Mesodermal cell (in vitro differentiated cells): Measurements from ENCODE around the gene TMEM132C.

Experiments
- H3K27ac ChIP-seq: 2 replicates; pipeline ENCODE4 v1.7.0; 2013; ENCODE audit warnings: mild to moderate bottlenecking, low read depth, low read length, moderate library complexity; ENCODE audit not compliant: severe bottlenecking
- H3K36me3 ChIP-seq: 2 replicates; pipeline ENCODE4 v1.7.1; 2013; ENCODE audit warnings: mild to moderate bottlenecking, low read length, moderate library complexity; ENCODE audit not compliant: control insufficient read depth, insufficient read depth
- H3K4me1 ChIP-seq: one replicate; pipeline ENCODE4 v1.7.1; 2013; ENCODE audit warnings: mild to moderate bottlenecking, low read length; ENCODE audit not compliant: insufficient read depth, control insufficient read depth, poor library complexity, severe bottlenecking
- H3K4me3 ChIP-seq: 2 replicates; pipeline ENCODE4 v1.7.0; 2013; ENCODE audit warnings: low read length, control low read depth, mild to moderate bottlenecking; ENCODE audit not compliant: insufficient read depth, poor library complexity, severe bottlenecking; ENCODE audit errors: extremely low read depth
- H3K9me3 ChIP-seq: 2 replicates; pipeline ENCODE4 v1.7.1; 2013; ENCODE audit warnings: mild to moderate bottlenecking, low read length, moderate library complexity; ENCODE audit not compliant: control insufficient read depth
- WGBS, 2 experiments: methylation state at CpG; one replicate each; pipeline ENCODE4 v1.1.5; 2013; ENCODE audit warnings: missing lambda C conversion rate in 2 of 2; ENCODE audit not compliant: insufficient coverage in 2 of 2; 5-methylcytosine and 5-hydroxymethylcytosine counted together

Gene TMEM132C

GRCh38 chr12:128318341-128318740, 51.4 kb downstream of the TMEM132C start:
- Histone ChIP-seq H3K27ac (no peak overlapping the region), H3K4me1 (peaks cover 17% of the 10 kb centered on the region), H3K9me3 (no peaks in the 10 kb centered on the region), H3K36me3 (no peaks in the 10 kb centered on the region), H3K4me3 (no peak overlapping the region)
- 100% methylated on average over 3 of the region's 5 CpGs; no CpG with 5 or more reads in 1 of the 2 experiments for WGBS, 2 experiments

DNA sequence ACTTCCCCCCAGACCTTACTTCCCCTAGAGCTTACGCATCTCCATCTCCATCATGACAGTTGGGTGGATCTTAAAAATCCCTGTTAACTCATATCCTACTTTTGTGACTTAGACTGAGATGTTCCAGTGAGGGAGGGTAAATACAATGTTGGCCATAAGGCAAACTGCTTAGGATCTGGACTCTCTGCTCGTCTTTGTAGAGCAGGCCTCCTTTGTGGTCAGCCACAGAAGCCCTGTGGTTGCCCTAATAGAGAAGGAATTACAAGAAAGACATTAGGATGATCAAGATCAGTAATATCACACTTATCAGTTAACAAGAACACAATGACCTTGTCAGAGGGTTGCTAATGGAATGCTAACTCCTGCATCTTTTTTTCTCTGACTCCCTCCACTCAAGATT, 52.0 kb downstream of the TMEM132C start:
- Histone ChIP-seq H3K9me3 (no peaks in the 10 kb centered on the region), H3K36me3 (no peaks in the 10 kb centered on the region), H3K4me3 (no peak overlapping the region), H3K4me1 (peaks cover 11% of the 10 kb centered on the region), H3K27ac (no peak overlapping the region)
- WGBS, 2 experiments: no CpG with 5 or more reads among the region's 2 CpGs

DNA sequence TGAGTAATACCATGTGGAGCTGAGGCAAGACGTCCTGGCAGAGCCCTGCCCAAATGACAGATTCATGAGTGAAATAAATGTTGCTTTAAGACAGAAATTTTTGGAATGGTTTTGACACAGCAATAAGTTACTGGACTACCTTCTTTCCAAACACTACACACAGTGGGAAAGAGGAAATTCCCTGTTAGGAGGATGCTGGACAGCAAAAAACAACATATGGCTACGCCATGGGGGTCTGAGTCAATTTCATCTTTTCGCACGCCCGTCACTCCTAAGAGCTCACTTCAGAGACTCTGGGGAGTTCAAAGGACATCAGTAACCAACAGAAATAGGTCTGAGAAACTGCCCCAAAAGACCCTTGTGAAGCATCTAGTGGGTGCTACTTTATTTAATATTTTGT, 55.4 kb downstream of the TMEM132C start:
- Histone ChIP-seq H3K4me3 (no peak overlapping the region), H3K27ac (no peak overlapping the region), H3K4me1 (no peaks in the 10 kb centered on the region), H3K36me3 (no peaks in the 10 kb centered on the region), H3K9me3 (no peaks in the 10 kb centered on the region)
- 96 to 100% methylated on average over 1 to 4 of the region's 5 CpGs for WGBS, 2 experiments

DNA sequence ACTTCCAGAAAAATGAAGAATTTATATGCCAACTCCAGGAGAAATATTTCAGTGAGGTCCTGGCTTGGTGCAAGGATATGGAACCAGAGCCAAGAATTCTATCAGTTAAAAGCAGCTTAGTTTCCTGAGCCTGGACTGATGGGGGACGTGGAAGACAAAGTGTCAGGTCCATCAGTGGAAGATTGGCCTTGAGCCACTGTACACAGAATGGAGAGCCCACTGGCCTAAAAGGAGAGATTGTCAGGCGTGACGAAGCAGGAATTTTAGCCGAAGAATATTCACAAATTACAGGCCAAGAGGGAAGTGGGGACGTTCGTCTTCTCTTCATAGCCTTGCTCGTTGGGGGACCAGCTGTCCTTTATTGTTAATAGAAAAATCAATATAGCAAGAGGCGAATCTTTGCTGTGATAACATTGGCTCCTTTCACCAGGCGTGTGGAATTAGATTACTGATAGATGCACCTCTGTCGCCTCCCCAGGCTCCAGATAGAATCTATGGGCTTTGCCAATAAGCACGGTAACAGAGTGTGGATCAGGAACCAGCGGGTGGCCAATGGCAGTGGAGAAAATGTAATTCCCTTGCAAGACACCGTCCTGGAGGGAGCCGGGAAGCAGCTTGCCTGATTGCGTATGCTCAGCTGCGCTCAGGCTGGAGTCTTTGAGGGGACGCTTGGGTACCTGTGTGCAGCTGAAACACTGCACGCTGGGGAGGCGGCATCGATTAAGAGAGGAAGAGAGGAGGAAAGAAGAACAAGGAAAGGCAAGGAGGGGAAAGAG, 56.4 kb downstream of the TMEM132C start:
- Histone ChIP-seq H3K4me1 (no peaks in the 10 kb centered on the region), H3K27ac (no peak overlapping the region)
- 73 to 75% methylated on average over 16 to 20 of the region's 20 CpGs for WGBS, 2 experiments

GRCh38 chr12:128325646-128326045, 58.7 kb downstream of the TMEM132C start:
- Histone ChIP-seq H3K36me3 (no peaks in the 10 kb centered on the region), H3K4me3 (no peak overlapping the region), H3K27ac (no peak overlapping the region), H3K4me1 (no peaks in the 10 kb centered on the region), H3K9me3 (no peaks in the 10 kb centered on the region)
- WGBS, 2 experiments: 96% methylated on average over 8 to 10 of the region's 12 CpGs

More for the DNA sequence above, 56.4 kb downstream of the TMEM132C start:
- Histone ChIP-seq H3K4me3 (no peak overlapping the region), H3K9me3 (no peaks in the 10 kb centered on the region), H3K36me3 (no peaks in the 10 kb centered on the region)

DNA sequence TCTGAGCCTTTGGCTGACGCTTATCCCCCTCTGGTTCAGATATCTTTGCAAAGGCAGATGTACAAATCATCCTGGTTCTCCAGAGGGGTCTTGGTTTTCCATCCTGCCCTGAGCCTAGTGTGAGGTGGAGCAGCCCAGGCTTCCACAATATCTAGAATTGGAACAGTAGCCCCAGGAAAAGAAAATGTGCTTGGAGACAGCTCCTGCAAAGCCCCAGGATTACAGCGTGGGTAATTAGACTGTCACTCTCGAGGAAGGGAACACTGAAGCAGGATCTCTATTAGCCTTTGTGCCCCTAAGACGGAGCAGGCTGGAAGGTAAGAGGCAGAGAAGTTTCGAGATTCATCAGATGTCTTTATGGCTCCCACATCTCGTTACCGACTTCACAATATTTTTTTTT, 59.4 kb downstream of the TMEM132C start:
- WGBS, 2 experiments: 55 to 94% methylated on average over 2 to 4 of the region's 7 CpGs
- H3K36me3 ChIP-seq: no peaks in the 10 kb centered on the region
- no peak overlapping the region for H3K27ac ChIP-seq
- no peak overlapping the region for H3K4me3 ChIP-seq
- no peaks in the 10 kb centered on the region for H3K9me3 ChIP-seq
- no peaks in the 10 kb centered on the region for H3K4me1 ChIP-seq

DNA sequence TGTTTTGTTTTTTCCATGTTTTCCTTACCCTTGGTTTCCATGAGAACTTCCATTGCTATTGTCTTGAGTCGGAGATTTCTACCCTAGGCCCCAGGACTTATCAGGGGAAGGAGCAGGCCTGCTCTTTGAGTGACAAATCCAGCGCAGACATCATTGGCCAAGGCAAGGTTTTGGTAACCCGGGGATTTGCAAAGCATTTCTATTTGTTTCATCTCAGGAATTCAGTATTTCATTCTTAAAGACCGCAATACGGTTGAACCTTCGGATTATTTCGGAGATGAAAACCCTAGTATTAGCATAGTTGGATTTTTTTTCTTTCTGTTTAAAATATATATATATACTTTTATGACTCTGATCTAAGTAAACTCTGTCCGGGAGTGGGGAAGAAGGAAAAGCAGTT, 62.0 kb downstream of the TMEM132C start:
- H3K27ac ChIP-seq: peak overlapping the region; percentile 29
- no peaks in the 10 kb centered on the region for H3K36me3 ChIP-seq
- H3K4me1 ChIP-seq: no peaks in the 10 kb centered on the region
- H3K4me3 ChIP-seq: no peak overlapping the region
- H3K9me3 ChIP-seq: no peaks in the 10 kb centered on the region
- 89 to 93% methylated on average over 4 to 6 of the region's 8 CpGs for WGBS, 2 experiments

GRCh38 chr12:128336204-128337070, 69.5 kb downstream of the TMEM132C start:
- H3K27ac ChIP-seq: peak overlapping the region; percentile 41

DNA sequence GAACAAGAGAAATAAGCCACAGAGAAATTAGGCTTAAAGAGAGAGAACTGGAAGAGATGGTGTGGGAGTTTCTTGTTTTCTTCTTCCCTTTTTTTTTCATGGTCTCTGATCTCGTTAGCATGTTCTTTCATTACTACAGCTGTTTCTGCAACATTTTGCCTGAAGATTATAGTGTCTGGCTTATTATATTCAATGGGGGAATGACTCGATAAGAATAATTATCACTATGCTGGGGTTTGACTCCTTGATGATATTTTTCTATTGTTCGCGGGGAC, 70.0 kb downstream of the TMEM132C start:
- peak overlapping the region; percentile 74 for H3K27ac ChIP-seq
- 56 to 86% methylated on average over 1 to 3 of the region's 4 CpGs for WGBS, 2 experiments

More at GRCh38 chr12:128336204-128337070, 69.5 kb downstream of the TMEM132C start:
- H3K4me1 ChIP-seq: peaks cover 13% of the 10 kb centered on the region
- WGBS, 2 experiments: 70 to 100% methylated on average over 1 to 2 of the region's 3 CpGs
- H3K36me3 ChIP-seq: no peaks in the 10 kb centered on the region
- no peak overlapping the region for H3K4me3 ChIP-seq
- no peaks in the 10 kb centered on the region for H3K9me3 ChIP-seq

DNA sequence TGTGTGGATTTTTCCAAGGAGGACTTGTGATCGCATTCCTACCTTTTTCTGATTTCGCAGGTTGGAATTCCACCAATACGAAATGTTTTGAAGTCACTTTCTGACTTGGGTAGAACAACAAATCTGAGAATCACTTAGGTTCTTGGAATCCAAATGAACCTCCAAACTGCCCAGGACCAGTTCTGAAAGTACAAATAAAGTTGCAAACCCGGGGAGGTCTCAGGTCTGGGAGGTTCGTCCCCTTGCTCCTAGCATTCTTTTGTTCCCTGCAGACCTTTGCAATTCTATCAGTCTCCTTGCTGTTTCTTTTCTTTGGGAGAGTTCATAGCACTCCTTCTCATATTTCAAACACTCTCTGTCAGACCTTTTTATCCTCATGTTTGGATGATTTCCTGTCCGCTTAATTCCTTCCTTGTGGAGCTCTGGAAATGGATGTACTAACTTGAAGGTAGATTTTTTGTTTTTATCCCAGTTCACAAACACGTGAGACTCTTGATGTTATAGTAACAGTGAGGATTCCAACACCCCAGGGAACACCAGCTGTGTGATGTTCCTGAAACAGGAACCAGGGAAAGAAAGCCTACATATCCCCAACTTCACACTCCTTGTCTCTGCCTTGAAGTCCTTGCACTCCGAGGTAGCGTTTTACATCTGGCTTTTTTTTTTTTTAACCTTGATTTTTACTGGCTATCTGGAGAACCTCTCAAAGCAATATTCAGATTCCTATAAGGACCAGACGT, 70.6 kb downstream of the TMEM132C start:
- 15 to 20% methylated on average over 5 to 6 of the region's 10 CpGs for WGBS, 2 experiments
- Histone ChIP-seq H3K4me1 (peaks cover 13% of the 10 kb centered on the region), H3K9me3 (no peaks in the 10 kb centered on the region), H3K36me3 (no peaks in the 10 kb centered on the region), H3K27ac (peak overlapping the region; percentile 74), H3K4me3 (no peak overlapping the region)

More for the DNA sequence above, 70.0 kb downstream of the TMEM132C start:
- H3K9me3 ChIP-seq: no peaks in the 10 kb centered on the region
- H3K4me3 ChIP-seq: no peak overlapping the region
- H3K4me1 ChIP-seq: peaks cover 13% of the 10 kb centered on the region
- H3K36me3 ChIP-seq: no peaks in the 10 kb centered on the region
